ACC112 (cell line): ENCODE data around the gene PWWP2A.
A peak's percentile ranks its signal among the peaks of the same experiment; 100 is the strongest.

Experiments
- H2AFZ ChIP-seq: fragments of 200-600 bp; sonication (generic); one replicate; pipeline ENCODE4 v1.6.0; 2017; ENCODE audit warnings: antibody characterized with exemption, low read length; ENCODE audit not compliant: unreplicated experiment
- H3K27ac ChIP-seq: fragments of 200-600 bp; sonication (generic); 2 replicates; pipeline ENCODE4 v1.5.1; 2014; ENCODE audit warnings: low read depth, mild to moderate bottlenecking, antibody characterized with exemption, low read length, moderate library complexity
- H3K27me3 ChIP-seq: fragments of 200-600 bp; sonication (generic); 2 replicates; pipeline ENCODE4 v1.6.1; 2014; ENCODE audit warnings: mild to moderate bottlenecking, antibody characterized with exemption, low read length, moderate library complexity, mixed read lengths; ENCODE audit not compliant: insufficient read depth
- H3K36me3 ChIP-seq: fragments of 200-600 bp; sonication (generic); 2 replicates; pipeline ENCODE4 v1.6.1; 2016; ENCODE audit warnings: mild to moderate bottlenecking, antibody characterized with exemption, low read length, moderate library complexity, mixed read lengths; ENCODE audit not compliant: insufficient read depth
- H3K4me1 ChIP-seq: fragments of 200-600 bp; sonication (generic); one replicate; pipeline ENCODE4 v1.6.1; 2016; ENCODE audit warnings: low read length, mixed read lengths; ENCODE audit not compliant: insufficient read depth, unreplicated experiment, control insufficient read depth
- H3K4me3 ChIP-seq: fragments of 200-600 bp; sonication (generic); 2 replicates; pipeline ENCODE4 v1.5.1; 2014; ENCODE audit warnings: mild to moderate bottlenecking, low read depth, low read length
- H3K79me2 ChIP-seq: fragments of 200-600 bp; sonication (generic); one replicate; pipeline ENCODE4 v1.6.0; 2016; ENCODE audit warnings: low read length; ENCODE audit not compliant: control insufficient read depth, unreplicated experiment, insufficient read depth

The PWWP2A gene

DNA sequence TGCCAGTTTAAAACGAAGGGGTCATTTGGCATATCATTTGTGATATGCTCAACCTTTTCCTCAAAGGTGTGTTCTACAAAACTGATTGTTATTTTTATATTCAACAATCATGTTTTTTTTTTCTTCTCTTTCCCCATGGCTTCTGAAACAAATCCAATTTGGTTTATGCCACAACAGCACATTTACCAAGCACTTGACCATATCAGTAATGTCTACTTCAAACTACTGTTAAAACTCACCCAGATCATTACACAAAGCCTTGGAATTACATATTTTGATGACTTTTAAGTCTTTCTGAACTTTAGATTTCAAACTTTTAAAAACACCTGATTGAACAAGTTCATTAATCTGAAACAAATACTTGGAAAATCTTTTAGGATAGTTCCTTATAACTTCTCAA is 29.2 kb downstream of the PWWP2A start:
- no peak overlapping the region for H2AFZ ChIP-seq
- peaks cover 19% of the 10 kb centered on the region; the same call in 1 of the 2 replicates for H3K36me3 ChIP-seq
- no peaks in the 10 kb centered on the region for H3K27me3 ChIP-seq
- H3K4me3 ChIP-seq, result no peak overlapping the region
- no peak overlapping the region for H3K27ac ChIP-seq
- peaks cover 13% of the 10 kb centered on the region for H3K4me1 ChIP-seq
- no peaks in the 10 kb centered on the region for H3K79me2 ChIP-seq

DNA sequence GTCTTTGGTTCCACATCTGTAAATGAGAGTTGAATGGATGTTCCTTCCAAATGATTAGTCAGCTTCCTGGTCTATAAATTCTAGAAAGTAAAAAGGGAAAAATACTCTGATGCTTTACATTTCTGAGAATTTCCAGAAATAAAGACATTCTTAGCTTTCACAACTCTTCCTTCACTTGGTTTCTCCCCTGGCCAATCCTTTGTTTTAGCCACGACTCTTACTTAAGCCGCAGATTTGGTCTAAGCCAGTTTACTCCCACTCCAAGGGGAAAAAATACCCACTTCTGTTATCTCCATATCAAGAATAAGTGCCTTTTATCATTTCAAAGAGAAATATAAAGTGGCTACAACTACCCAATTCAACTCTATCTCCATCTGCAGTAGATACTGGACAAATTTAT is 29.7 kb downstream of the PWWP2A start:
- Histone ChIP-seq H3K27ac (no peak overlapping the region), H3K4me1 (peaks cover 14% of the 10 kb centered on the region), H3K4me3 (no peak overlapping the region), H3K27me3 (no peaks in the 10 kb centered on the region), H3K79me2 (no peaks in the 10 kb centered on the region), H2AFZ (no peak overlapping the region), H3K36me3 (peaks cover 19% of the 10 kb centered on the region; the same call in 1 of the 2 replicates)

DNA sequence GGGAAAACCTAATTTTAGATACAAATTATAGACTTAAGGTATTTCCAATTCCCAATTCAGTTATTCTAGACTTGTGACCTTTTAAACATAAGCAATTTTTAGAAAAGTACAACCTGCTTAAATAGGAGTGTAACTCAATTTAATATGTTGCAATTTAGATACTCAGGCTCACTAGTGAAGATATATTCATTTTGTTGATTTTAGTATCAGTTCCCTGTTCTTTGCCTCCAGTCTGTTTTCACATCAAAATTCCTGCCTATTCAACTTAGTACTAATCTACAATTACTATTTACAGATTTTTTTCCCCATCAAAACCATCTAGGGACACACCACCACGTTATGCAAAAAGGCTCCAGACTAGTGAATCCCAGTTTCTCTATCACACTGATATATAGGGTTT is 30.4 kb downstream of the PWWP2A start:
- no peak overlapping the region for H3K27ac ChIP-seq
- no peaks in the 10 kb centered on the region for H3K79me2 ChIP-seq
- peaks cover 21% of the 10 kb centered on the region for H3K4me1 ChIP-seq
- H3K27me3 ChIP-seq, result no peaks in the 10 kb centered on the region
- H2AFZ ChIP-seq, result no peak overlapping the region
- no peak overlapping the region for H3K4me3 ChIP-seq
- peaks cover 18% of the 10 kb centered on the region; the same call in 1 of the 2 replicates for H3K36me3 ChIP-seq

DNA sequence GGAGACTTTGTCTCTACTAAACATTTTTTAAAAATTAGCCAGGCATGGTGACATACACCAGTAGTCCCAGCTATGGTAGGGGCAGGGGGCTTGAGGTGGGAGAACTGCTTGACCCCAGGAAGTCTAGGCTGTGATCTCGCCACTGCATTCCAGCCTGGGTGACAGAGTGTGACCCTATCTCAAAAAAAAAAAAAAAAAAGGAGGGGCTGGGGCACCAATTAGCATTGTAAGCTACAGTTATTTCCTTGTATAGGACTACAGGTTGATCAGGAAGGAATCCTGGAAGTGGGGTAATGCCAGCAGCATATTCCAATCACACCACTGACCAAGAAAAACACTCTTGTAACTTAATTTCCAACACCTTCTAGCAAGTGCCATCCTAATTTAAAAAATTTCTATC is 32.1 kb downstream of the PWWP2A start:
- Histone ChIP-seq H3K4me3 (no peak overlapping the region), H3K36me3 (peaks cover 2% of the 10 kb centered on the region; the same call in 1 of the 2 replicates)

DNA sequence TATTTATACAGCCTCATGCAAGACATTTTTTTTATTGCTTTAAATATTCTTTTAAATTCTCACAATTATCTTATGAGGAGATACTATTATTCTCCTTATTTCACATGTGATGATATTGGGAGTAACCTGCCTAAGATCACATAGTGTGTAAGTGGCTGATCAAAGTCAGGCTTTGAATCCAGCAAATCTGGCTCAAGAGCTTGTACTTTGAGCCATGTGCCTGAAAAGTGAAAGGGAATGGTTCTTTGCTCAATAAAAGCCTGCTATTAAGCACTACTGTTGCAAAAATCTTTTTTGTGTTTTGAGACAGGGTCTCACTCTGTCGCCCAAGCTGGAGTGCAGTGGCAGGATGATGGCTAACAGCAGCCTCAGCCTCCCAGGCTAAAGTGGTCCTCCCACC is 35.1 kb downstream of the PWWP2A start:
- Histone ChIP-seq H3K4me3 (peak overlapping the region; percentile 64; the same call in 1 of the 2 replicates), H3K36me3 (no peaks in the 10 kb centered on the region), H2AFZ (no peak overlapping the region), H3K27me3 (no peaks in the 10 kb centered on the region), H3K4me1 (peaks cover 25% of the 10 kb centered on the region), H3K79me2 (peaks cover 3% of the 10 kb centered on the region), H3K27ac (peak overlapping the region; percentile 68)

More for the DNA sequence above, 32.1 kb downstream of the PWWP2A start:
- no peaks in the 10 kb centered on the region for H3K79me2 ChIP-seq
- H3K27me3 ChIP-seq, result no peaks in the 10 kb centered on the region
- H2AFZ ChIP-seq, result no peak overlapping the region
- H3K27ac ChIP-seq, result no peak overlapping the region
- H3K4me1 ChIP-seq, result peaks cover 37% of the 10 kb centered on the region

DNA sequence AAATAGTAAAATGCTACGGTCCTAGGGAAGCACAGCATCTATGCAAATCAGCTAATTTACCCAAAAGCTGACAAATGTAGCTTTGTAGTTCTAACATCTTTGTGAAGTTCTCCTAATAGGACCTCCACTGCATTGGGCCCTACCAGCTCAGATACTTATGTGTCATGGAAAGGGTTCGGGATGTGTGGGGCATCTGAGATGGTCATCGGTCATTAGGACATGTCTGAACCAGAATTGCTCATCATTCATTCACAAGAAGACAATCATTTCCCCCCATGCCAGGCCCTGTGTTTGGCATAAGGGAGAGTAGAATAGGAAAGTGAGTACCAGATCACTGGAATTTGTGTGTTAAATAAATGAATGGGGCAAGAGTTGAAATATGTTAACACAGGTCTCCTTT is 35.7 kb downstream of the PWWP2A start:
- no peaks in the 10 kb centered on the region for H3K36me3 ChIP-seq
- H3K27ac ChIP-seq, result peak overlapping the region; percentile 68
- peaks cover 3% of the 10 kb centered on the region for H3K79me2 ChIP-seq
- H3K4me1 ChIP-seq, result peaks cover 23% of the 10 kb centered on the region
- no peaks in the 10 kb centered on the region for H3K27me3 ChIP-seq
- peak overlapping the region; percentile 64 for H3K4me3 ChIP-seq
- H2AFZ ChIP-seq, result no peak overlapping the region

DNA sequence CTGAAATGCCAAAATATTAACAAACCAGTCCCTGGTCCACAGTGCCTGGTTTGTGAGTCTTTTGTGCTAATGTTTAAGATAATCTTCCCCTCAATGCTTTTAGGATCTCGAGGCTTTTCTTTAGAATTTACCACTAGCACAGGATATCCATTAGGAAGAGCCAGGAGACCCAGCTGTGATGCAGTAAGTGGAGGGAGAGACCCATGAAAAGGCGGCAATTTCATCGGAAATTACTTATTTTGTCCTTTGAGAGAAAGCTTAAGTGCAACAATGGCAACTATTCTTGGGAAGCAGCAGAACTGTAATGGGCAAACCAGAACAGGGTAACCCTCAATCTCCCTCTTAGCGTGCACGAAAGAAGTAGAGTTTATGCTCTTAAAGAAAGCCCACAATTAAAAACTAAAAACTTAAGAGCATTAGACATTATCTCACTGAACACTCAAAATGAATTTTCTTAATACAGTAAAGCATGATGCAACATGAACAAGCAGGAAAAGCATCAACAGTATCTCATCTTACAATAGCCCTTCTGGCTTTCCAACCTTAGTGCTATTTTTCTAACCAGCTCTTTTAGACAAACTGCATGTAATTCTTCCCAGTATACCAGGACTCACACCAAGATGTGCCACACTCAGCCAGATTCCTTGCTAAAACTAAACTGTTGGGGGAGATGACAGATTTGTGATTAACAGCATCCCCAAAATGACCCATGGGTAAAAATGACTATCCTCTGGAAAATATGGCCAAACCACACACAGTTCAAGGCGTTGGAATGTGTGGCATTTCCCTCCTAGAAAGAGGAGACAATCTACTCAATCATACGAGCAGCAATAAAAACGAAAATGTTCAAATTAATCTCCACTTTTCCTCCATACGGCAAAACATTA is 36.4 kb downstream of the PWWP2A start:
- Histone ChIP-seq H2AFZ (no peak overlapping the region), H3K79me2 (peaks cover 3% of the 10 kb centered on the region), H3K27ac (peak overlapping the region; percentile 68), H3K4me3 (peak overlapping the region; percentile 64), H3K27me3 (no peaks in the 10 kb centered on the region), H3K36me3 (no peaks in the 10 kb centered on the region), H3K4me1 (peaks cover 23% of the 10 kb centered on the region)

DNA sequence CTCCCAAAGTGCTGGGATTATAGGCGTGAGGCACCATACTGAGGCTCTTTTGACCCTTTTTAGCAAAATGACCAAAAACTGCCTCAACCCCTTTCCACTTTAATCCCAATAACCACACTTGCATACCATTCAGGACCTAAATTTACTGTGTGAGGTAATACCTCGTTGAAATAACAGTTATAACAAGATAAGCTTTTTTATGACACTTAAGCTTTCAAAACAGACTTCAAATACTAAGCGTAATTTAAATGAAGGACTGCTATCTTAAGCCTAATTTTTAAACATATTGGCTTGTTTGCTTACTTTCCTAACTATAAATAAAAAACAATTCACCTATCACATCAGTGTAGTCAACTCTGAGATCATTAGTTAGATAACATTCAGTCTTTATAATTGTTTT is 37.8 kb downstream of the PWWP2A start:
- no peaks in the 10 kb centered on the region for H3K36me3 ChIP-seq
- H3K79me2 ChIP-seq, result peaks cover 3% of the 10 kb centered on the region
- H3K4me3 ChIP-seq, result no peak overlapping the region
- H2AFZ ChIP-seq, result no peak overlapping the region
- no peak overlapping the region for H3K27ac ChIP-seq
- H3K4me1 ChIP-seq, result peaks cover 23% of the 10 kb centered on the region
- H3K27me3 ChIP-seq, result no peaks in the 10 kb centered on the region

DNA sequence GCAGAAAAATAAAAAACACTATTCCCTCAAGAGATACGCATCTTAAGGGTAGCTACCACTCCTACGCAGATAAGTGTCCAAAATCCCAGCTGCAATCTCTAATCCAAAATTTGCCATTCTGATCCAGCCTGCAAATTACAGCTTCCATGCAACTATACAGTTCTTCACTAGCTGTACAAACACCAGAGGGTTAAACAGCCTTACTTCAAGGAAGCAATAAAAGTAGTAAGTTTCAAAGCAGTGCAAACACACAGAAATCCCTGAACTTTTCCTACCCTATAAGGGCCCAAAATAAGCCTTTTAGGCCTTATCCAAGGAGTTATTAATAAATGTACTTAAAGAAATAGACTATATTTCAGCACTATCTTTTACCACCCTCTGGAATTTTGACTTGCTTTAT is 39.5 kb downstream of the PWWP2A start:
- Histone ChIP-seq H3K79me2 (peaks cover 3% of the 10 kb centered on the region), H3K27ac (no peak overlapping the region), H3K4me3 (no peak overlapping the region), H2AFZ (no peak overlapping the region), H3K27me3 (no peaks in the 10 kb centered on the region), H3K36me3 (no peaks in the 10 kb centered on the region), H3K4me1 (peaks cover 23% of the 10 kb centered on the region)

DNA sequence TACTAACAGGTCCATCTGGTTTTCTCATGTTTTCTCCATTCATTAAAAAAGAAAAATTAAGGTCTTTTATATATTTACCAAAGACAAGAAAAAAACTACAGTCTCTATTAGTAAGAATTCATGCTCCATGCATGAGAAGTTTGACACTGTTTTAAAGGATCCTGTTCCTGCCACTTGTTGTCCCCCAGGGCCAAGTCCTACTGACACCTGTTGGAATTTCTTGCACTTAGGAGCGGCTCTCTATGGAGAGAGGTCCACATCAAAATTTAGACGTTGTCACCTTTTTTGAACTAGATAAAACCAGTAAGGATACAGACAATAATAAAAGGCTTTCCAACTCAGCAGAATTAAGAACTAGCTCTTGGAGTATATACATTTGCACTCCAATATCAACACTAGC is 42.3 kb downstream of the PWWP2A start:
- no peaks in the 10 kb centered on the region for H3K36me3 ChIP-seq
- H3K27ac ChIP-seq, result no peak overlapping the region
- no peak overlapping the region for H2AFZ ChIP-seq

DNA sequence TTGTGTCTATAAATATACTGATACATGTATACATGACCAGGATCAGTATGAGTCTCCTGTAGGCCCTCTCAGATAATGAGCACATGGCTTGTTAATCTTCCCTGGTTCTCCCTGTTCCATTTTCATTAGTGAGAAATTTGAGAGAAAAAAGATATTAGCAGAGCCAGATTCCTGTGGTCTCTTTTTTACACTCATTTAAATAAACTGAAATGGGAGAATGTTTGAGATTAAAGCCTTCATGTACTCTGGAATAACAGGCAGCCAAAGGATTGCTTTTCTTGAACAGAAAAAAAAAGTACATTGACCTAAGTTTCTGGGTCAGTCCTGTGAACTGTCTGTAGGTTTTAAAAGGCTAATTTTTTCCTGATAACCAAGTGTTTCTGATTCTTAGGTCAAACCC is 44.2 kb downstream of the PWWP2A start:
- Histone ChIP-seq H3K27ac (no peak overlapping the region), H3K27me3 (no peaks in the 10 kb centered on the region), H3K36me3 (no peaks in the 10 kb centered on the region), H3K79me2 (no peaks in the 10 kb centered on the region), H3K4me1 (no peaks in the 10 kb centered on the region), H3K4me3 (no peak overlapping the region), H2AFZ (no peak overlapping the region)

More for the DNA sequence above, 42.3 kb downstream of the PWWP2A start:
- no peaks in the 10 kb centered on the region for H3K4me1 ChIP-seq
- no peak overlapping the region for H3K4me3 ChIP-seq
- peaks cover 3% of the 10 kb centered on the region for H3K79me2 ChIP-seq
- H3K27me3 ChIP-seq, result no peaks in the 10 kb centered on the region
